HCT116 (cell line): ENCODE measurements around the gene GYS1. TPM values are rescaled to one million over a fixed set of nuclear protein-coding genes. Genes with fewer than 3 reads are reported as not detected.

Source experiments
- ATAC-seq: fragments of 200-7000 bp; cut with Tn5 transposase; 2 replicates; pipeline ENCODE4 v1.9.1; 2020; ENCODE audit warnings: mild to moderate bottlenecking, moderate library complexity
- BruUV-seq: library from RNA; stranded (reverse); fragments of 400-500 nt; replicated peaks from 2 replicates; lab custom pipeline; 2021; lab: Mats Ljungman, UMichigan
- CTCF ChIA-PET: fragments of 300-600 bp; sonication (Branson Sonifier 250); formaldehyde crosslinking; loops from one replicate; lab custom pipeline; 2021; ENCODE audit warnings: antibody characterized with exemption; lab: Charles Lee
- POLR2A ChIA-PET: fragments of 300-600, 350-600 bp; sonication (Branson Sonifier 250); formaldehyde crosslinking; loops from one replicate; lab custom pipeline; 2021; ENCODE audit warnings: antibody characterized with exemption; lab: Charles Lee
- RAD21 ChIA-PET, 2 experiments: fragments of 300-600 bp; sonication (Branson Sonifier 250); formaldehyde crosslinking; loops; one replicate each; lab custom pipeline; 2023; ENCODE audit warnings: low total read pairs in 2 of 2; ENCODE audit not compliant: uncharacterized antibody in 2 of 2, unreplicated experiment in 2 of 2, low non-redundant PET in 1 of 2; lab: Charles Lee
- DNase-seq: peaks from one replicate; pipeline ENCODE4 v3.0.0-alpha.2; 2010; ENCODE audit warnings: low read depth, low spot score
- H2AFZ ChIP-seq: fragments of 200-600 bp; shearing (Covaris generic), sonication (generic); 2 replicates; pipeline ENCODE4 v1.6.1; 2017; ENCODE audit warnings: low read depth, mixed run types, mixed read lengths, antibody characterized with exemption, low read length; ENCODE audit not compliant: poor library complexity, severe bottlenecking
- H3K27ac ChIP-seq: 2 replicates; pipeline ENCODE4 v1.5.1; 2012; ENCODE audit warnings: low read depth, low read length
- H3K27me3 ChIP-seq: fragments of 200-600 bp; sonication (generic); 2 replicates; pipeline ENCODE4 v1.6.1; 2016; ENCODE audit warnings: mixed run types, low read length, mixed read lengths; ENCODE audit not compliant: insufficient read depth
- H3K36me3 ChIP-seq, 2 experiments: fragments of 200-500 bp in 1 of 2; fragments of 200-600 bp in 1 of 2; sonication (Bioruptor generic) in 1 of 2; sonication (generic) in 1 of 2; 2 replicates each; pipeline versions ENCODE4 v1.5.1 to v1.6.1; 2014 to 2016; ENCODE audit warnings: low read length in 2 of 2, inconsistent platforms in 1 of 2, mixed read lengths in 1 of 2, mixed run types in 1 of 2; ENCODE audit not compliant: insufficient read depth in 2 of 2, control insufficient read depth in 1 of 2
- H3K4me1 ChIP-seq, 2 experiments: fragments of 200-600 bp in 1 of 2; sonication (generic) in 1 of 2; 2 replicates each; pipeline versions ENCODE4 v1.5.1 to v1.6.1; 2012 to 2017; ENCODE audit warnings: low read length in 2 of 2, inconsistent platforms in 1 of 2, mild to moderate bottlenecking in 1 of 2, mixed read lengths in 1 of 2, mixed run types in 1 of 2, moderate library complexity in 1 of 2; ENCODE audit not compliant: insufficient read depth in 2 of 2, control insufficient read depth in 1 of 2
- H3K4me2 ChIP-seq: fragments of 200-600 bp; sonication (generic); 2 replicates; pipeline ENCODE4 v1.6.1; 2017; ENCODE audit warnings: mixed run types, low read length, mixed read lengths
- H3K4me3 ChIP-seq, 2 experiments: fragments of 200-600 bp in 1 of 2; sonication (generic) in 1 of 2; replicated peaks in 1 of 2; 2 replicates each; pipeline ENCODE4 v1.5.1; 2011 to 2016; ENCODE audit warnings: low read length in 2 of 2, control low read depth in 1 of 2, low read depth in 1 of 2, mild to moderate bottlenecking in 1 of 2, mixed read lengths in 1 of 2, mixed run types in 1 of 2
- H3K79me2 ChIP-seq: fragments of 200-600 bp; sonication (generic); 2 replicates; pipeline ENCODE4 v1.6.1; 2017; ENCODE audit warnings: mild to moderate bottlenecking, mixed run types, low read length, moderate library complexity, mixed read lengths; ENCODE audit not compliant: insufficient read depth
- H3K9ac ChIP-seq: fragments of 200-600 bp; sonication (generic); 2 replicates; pipeline ENCODE4 v1.6.1; 2016; ENCODE audit warnings: low read length, mixed read lengths
- H3K9me2 ChIP-seq: fragments of 200-600 bp; sonication (generic), shearing (Covaris generic); 2 replicates; pipeline ENCODE4 v1.6.1; 2017; ENCODE audit warnings: mixed run types, mild to moderate bottlenecking, moderate library complexity; ENCODE audit not compliant: insufficient read depth
- H3K9me3 ChIP-seq, 2 experiments: fragments of 200-500 bp in 1 of 2; fragments of 200-600 bp in 1 of 2; sonication (Bioruptor generic) in 1 of 2; sonication (generic) in 1 of 2; 2 replicates each; pipeline ENCODE4 v1.6.1; 2014 to 2017; ENCODE audit warnings: low read length in 2 of 2, mixed read lengths in 2 of 2, inconsistent platforms in 1 of 2, low read depth in 1 of 2, mild to moderate bottlenecking in 1 of 2, mixed run types in 1 of 2, moderate library complexity in 1 of 2; ENCODE audit not compliant: control insufficient read depth in 1 of 2, insufficient read depth in 1 of 2
- H4K20me1 ChIP-seq: fragments of 200-600 bp; sonication (generic), shearing (Covaris generic); 2 replicates; pipeline ENCODE4 v1.6.1; 2017; ENCODE audit warnings: mixed run types, mild to moderate bottlenecking, moderate library complexity; ENCODE audit not compliant: insufficient read depth
- CBX3 ChIP-seq: IDR thresholded peaks from 2 replicates; pipeline ENCODE4 v1.6.1; 2012; ENCODE audit warnings: low read depth
- CTCF ChIP-seq, 3 experiments: fragments of 200-600 bp in 1 of 3; sonication (generic) in 1 of 3; IDR thresholded peaks in 2 of 3; conservative IDR thresholded peaks in 1 of 3; 2 replicates each; pipeline ENCODE4 v1.5.1; 2012 to 2017; ENCODE audit warnings: low read depth in 2 of 3, low read length in 2 of 3, antibody characterized with exemption in 1 of 3, borderline replicate concordance in 1 of 3, control low read depth in 1 of 3, mild to moderate bottlenecking in 1 of 3, mixed read lengths in 1 of 3, mixed run types in 1 of 3, moderate library complexity in 1 of 3; ENCODE audit not compliant: insufficient read depth in 1 of 3
- EGR1 ChIP-seq: IDR thresholded peaks from 2 replicates; pipeline ENCODE4 v1.6.1; 2012; ENCODE audit warnings: low read depth
- EZH2phosphoT487 ChIP-seq: fragments of 200-600 bp; IDR thresholded peaks from 2 replicates; pipeline ENCODE4 v1.6.1; 2018; ENCODE audit warnings: antibody characterized with exemption, borderline replicate concordance
- FOSL1 ChIP-seq: IDR thresholded peaks from 2 replicates; pipeline ENCODE4 v1.6.1; 2012; ENCODE audit warnings: low read depth
- JUND ChIP-seq: IDR thresholded peaks from 2 replicates; pipeline ENCODE4 v1.6.1; 2012
- POLR2A ChIP-seq: IDR thresholded peaks from 2 replicates; pipeline ENCODE4 v1.7.0; 2011; ENCODE audit warnings: borderline replicate concordance; ENCODE audit not compliant: insufficient read depth, insufficient read length; ENCODE audit errors: extremely low read depth
- POLR2AphosphoS5 ChIP-seq: IDR thresholded peaks from 2 replicates; pipeline ENCODE4 v1.6.1; 2011; ENCODE audit warnings: mild to moderate bottlenecking, low read depth, low read length, moderate library complexity
- SP1 ChIP-seq: IDR thresholded peaks from 2 replicates; pipeline ENCODE4 v1.6.1; 2012; ENCODE audit warnings: low read depth
- YY1 ChIP-seq: IDR thresholded peaks from 2 replicates; pipeline ENCODE4 v1.6.1; 2011; ENCODE audit warnings: low read length, low read depth, moderate library complexity, mild to moderate bottlenecking; ENCODE audit not compliant: insufficient replicate concordance; ENCODE audit errors: extremely low read depth
- intact Hi-C: fragments of 100-400 bp; cut with micrococcal nuclease; formaldehyde crosslinking; loops from 2 replicates; pipeline ENCODE4 v1.10.0; 2022
- total RNA-seq: library from RNA; stranded (reverse); gene quantifications from one replicate; pipeline ENCODE4 v1.2.1, GENCODE V29; 2021; ENCODE audit not compliant: unreplicated experiment

The GYS1 gene
- total RNA-seq, 1 experiment from 2014 or later: 50.7 TPM

DNA sequence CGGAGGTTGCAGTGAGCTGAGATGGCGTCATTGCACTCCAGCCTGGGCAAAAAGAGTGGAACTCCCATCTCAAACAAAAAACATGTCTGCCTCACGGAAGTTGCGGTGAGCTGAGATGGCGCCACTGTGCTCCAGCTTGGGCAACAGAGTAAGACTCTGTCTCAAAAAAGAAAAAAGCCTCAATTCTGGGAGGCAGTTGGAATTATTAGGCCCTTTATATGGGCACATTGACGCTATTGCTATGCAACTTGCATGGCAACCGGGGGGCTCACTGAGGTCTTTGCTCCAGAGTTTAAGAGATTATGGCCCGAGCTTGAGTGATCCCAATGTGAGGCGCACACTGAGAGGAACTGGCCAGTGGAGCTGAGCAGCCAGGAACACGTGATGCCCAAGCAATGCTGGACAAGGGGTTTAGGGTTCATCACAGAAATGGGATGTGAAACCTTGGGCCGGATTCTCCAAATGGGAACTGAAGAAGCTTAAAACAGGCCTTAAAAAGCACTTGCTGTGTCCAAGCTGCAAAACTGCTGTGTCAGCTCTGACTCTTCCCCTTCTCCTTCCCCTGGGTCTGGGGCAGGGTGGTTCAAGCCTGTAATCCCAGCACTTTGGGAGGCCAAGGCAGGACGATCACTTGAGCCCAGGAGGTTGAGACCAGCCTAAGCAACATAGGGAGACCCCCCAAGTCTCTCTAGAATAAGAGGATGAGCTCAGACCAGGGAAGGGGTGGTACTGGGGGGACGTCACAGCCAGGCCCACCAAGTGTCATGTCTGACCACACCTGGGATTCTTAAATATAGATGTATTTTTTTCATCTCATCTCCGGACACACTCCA, 25.5 kb downstream of the GYS1 start (continued):
- TF ChIP-seq YY1 (no peak), EGR1 (no peak), CBX3 (peak; percentile 48; the same call in 1 of the 2 replicates), SP1 (no peak; the same call in 1 of the 2 replicates), FOSL1 (no peak), EZH2phosphoT487 (no peak)

DNA sequence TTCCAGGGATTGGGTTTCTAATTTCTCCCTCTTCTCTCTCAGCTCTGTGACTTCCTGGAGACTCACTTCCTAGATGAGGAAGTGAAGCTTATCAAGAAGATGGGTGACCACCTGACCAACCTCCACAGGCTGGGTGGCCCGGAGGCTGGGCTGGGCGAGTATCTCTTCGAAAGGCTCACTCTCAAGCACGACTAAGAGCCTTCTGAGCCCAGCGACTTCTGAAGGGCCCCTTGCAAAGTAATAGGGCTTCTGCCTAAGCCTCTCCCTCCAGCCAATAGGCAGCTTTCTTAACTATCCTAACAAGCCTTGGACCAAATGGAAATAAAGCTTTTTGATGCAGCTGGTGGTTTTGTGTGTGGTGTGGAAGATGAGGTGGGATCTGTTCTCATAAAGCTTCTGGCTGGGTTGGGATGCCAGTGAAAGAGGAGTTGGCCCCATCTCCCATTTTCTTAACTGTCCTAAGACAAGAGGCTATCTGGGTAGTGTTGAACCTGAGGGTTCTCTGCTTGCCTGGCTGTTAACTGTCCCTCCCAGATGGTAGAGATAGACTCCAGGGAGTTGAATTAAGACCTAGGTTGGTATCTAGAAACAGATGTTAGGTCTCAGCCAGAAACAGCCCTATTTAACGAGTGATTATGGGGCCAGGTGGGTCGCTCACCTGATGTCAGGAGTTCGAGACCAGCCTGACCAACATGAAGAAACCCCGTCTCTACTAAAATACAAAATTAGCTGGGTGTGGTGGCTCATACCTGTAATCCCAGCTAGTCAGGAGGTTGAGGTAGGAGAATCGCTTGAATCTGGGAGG, 26.4 kb downstream of the GYS1 start:
- Histone ChIP-seq H3K36me3 (peaks cover 3 to 26% of the 10 kb centered on the region in 2 experiments; a peak in 3 of 4 replicates), H4K20me1 (peaks cover 9% of the 10 kb centered on the region; the same call in 1 of the 2 replicates), H3K4me3 (peak overlapping the region; percentile 73 to 84), H3K79me2 (peaks cover 16% of the 10 kb centered on the region), H2AFZ (no peak overlapping the region), H3K27me3 (no peaks in the 10 kb centered on the region), H3K4me2 (peak overlapping the region; percentile 83), H3K9ac (peak overlapping the region; percentile 78), H3K9me2 (no peaks in the 10 kb centered on the region), H3K4me1 (peaks cover 27 to 54% of the 10 kb centered on the region in 2 experiments), H3K27ac (peak overlapping the region; percentile 75), H3K9me3 (no peaks in the 10 kb centered on the region)
- ATAC-seq (no peak), DNase-seq (no peak)
- POLR2A ChIA-PET: interaction anchor here (0.8 to 2.4 kb wide), 12 partner anchors 9 to 124 kb away, joined by 3 to 9 read pairs (median 3); partner anchors contain the start of genes GYS1, NUCB1, PPP1R15A and RUVBL2
- CTCF ChIA-PET: interaction anchor here (0.6 to 1.3 kb wide), 3 partner anchors 124 to 179 kb away, joined by 3 to 4 read pairs (median 3); no protein-coding TSS in a partner anchor
- no TSS peak for BruUV-seq
- RAD21 ChIA-PET: interaction anchor here in 1 of 2 experiments (0.7 kb wide), 1 partner anchor 32 kb away, joined by 3 read pairs; no protein-coding TSS in a partner anchor
- TF ChIP-seq POLR2A (no peak), SP1 (peak; percentile 19; the same call in 1 of the 2 replicates), JUND (peak; percentile 2; the same call in 1 of the 2 replicates), CTCF (IDR thresholded peaks at IDR 0.05 in 2 of 3, conservative IDR thresholded peaks at IDR 0.05 in 1 of 3; ENCODE audit: borderline replicate concordance in 1 of 3, insufficient read depth in 1 of 3, low read depth in 2 of 3, low read length in 2 of 3) (no peak), POLR2AphosphoS5 (peak; percentile 57; the same call in 1 of the 2 replicates)
- intact Hi-C loops: loop anchor here (5.0 kb wide), 1 partner anchor 94 kb away; the partner anchor contains the start of gene PPP1R15A
